Epithelial cell of esophagus (primary cell): ENCODE data around the gene LIPK.

Experiments used
- DNase-seq: peaks from one replicate; pipeline ENCODE4 v3.0.0; 2010; ENCODE audit warnings: low read depth
- H3K4me3 ChIP-seq: 2 replicates; pipeline ENCODE4 v1.5.1; 2011; ENCODE audit warnings: mild to moderate bottlenecking, low read length, control low read depth
- CTCF ChIP-seq: IDR thresholded peaks from 2 replicates; pipeline ENCODE4 v1.5.1; 2011; ENCODE audit warnings: low read depth, mild to moderate bottlenecking, low read length, control low read depth, inconsistent platforms; ENCODE audit not compliant: insufficient read depth; ENCODE audit errors: missing control alignments

Gene LIPK

GRCh38 chr10:88783724-88784123 is 77.7 kb downstream of the LIPK start:
- no peak for DNase-seq
- TF ChIP-seq CTCF, result no peak
- no peak overlapping the region for H3K4me3 ChIP-seq

GRCh38 chr10:88786032-88786770 is 80.2 kb downstream of the LIPK start:
- DNase-seq, result no peak
- TF ChIP-seq CTCF, result no peak
- H3K4me3 ChIP-seq, result no peak overlapping the region

- DNase-seq, result no peak
- no peak for TF ChIP-seq CTCF
- no peak overlapping the region for H3K4me3 ChIP-seq
These were observed 81.4 kb downstream of the LIPK start for GRCh38 chr10:88787463-88787862.

- no peak for DNase-seq
- TF ChIP-seq CTCF, result no peak
- H3K4me3 ChIP-seq, result no peak overlapping the region
These were observed 82.9 kb downstream of the LIPK start for GRCh38 chr10:88788924-88789323.

GRCh38 chr10:88791924-88792323 is 85.9 kb downstream of the LIPK start:
- DNase-seq, result peak; percentile 44
- peak; percentile 66 for TF ChIP-seq CTCF
- H3K4me3 ChIP-seq, result no peak overlapping the region

GRCh38 chr10:88792661-88793060 is 86.6 kb downstream of the LIPK start:
- no peak overlapping the region for H3K4me3 ChIP-seq
- peak; percentile 52 for DNase-seq
- no peak for TF ChIP-seq CTCF

- no peak for TF ChIP-seq CTCF
- no peak overlapping the region for H3K4me3 ChIP-seq
- DNase-seq, result peak; percentile 14
These were observed 87.8 kb downstream of the LIPK start for GRCh38 chr10:88793712-88794299.
